HG03442 (cell line): Measurements from ENCODE around the gene NXNL2.
A peak's percentile ranks its signal among the peaks of the same experiment; 100 is the strongest.

Experiments used
- ATAC-seq: cut with Tn5 transposase; IDR thresholded peaks from one replicate; pipeline ENCODE4 v1.9.1; 2021; ENCODE audit warnings: mild to moderate bottlenecking, moderate library complexity; ENCODE audit not compliant: unreplicated experiment

Gene NXNL2

DNA sequence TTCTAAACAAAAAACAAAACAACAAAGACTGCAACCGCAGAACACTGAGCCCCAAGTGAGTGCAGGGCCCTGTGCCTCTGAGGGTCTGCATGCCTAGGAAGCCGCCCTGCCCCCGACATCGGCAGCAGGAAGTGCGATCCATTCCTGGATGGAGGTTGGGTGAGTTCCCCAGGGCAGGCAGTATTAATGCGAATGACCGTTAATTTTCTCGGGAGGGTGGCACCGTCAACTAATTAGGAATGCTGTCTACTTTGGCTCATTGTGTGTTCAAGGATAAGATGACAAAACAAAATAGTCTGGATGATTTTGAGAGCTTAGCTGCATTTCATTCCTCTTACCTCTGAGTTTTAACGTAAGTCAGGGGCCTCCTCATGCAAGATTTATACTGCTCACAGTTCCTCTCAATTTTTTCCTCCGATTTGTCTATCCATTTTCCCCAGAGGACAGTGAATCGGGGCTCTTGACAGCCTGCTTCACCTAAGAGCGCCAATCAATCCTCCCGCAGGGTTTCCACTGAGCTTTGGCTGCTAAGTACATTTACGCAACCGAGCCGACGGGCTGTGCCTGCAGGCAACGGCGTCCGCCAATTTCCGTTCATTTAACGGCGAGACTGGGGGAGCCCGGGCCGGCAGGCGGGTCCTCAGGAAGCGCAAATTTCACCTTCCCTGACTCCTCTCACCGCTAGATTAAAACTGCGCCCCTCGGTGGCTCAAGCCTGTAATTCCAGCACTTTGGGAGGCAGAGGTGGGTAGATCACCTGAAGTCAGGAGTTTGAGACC lies 2.9 kb upstream of the NXNL2 start:
- ATAC-seq, result no peak

DNA sequence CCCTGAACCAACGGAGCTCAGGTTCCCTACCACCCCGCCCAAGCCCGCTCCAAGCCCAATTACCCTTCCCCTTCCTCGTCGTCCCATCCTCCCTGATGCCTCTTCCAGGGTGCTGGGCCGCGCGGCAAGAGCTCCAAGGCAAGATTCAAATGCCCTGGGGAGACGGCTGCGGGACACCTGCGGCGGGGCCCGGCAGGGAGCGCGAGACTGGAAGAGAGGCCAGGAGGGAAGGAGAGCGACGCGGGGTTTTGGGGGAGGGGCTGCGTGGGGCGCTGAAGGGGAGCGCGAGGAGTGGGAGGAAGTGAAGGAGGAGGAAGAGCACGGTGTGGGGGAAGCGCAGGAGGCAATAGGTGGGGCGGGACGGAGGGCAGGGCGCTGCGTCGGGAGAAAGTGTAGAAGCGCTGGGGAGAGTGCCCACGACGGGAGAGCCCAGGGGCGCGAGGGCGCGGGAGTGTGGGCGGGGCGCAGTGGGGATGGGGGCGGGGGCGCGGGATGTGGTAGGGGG lies 975 bp upstream of the NXNL2 start:
- ATAC-seq, result no peak

DNA sequence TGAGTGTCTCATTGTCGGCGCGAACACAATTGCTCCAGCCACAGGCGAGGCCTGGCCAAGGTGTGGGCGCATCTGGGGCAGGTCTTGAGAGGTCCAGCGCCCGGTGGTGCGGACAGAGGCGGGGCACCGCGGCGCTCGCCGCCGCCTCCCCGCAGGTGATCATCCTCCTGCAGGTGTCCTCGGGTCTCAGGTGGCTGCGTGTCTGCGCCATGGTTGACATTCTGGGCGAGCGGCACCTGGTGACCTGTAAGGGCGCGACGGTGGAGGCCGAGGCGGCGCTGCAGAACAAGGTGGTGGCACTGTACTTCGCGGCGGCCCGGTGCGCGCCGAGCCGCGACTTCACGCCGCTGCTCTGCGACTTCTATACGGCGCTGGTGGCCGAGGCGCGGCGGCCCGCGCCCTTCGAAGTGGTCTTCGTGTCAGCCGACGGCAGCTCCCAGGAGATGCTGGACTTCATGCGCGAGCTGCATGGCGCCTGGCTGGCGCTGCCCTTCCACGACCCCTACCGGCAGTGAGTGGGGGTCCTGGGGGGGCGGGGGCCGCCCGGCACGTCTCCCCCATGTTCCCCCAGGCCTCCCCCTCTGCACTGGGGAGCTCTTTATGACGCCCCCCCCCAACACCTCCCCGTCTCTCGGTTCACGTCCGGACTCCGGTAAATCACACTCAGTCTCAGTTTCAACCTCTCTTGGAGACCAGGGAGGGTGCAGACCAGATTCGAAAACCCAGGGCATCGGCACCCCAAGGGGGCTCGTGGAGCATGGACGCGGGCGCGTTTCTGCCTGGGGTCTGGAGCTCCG lies 446 bp downstream of the NXNL2 start:
- ATAC-seq, result no peak

DNA sequence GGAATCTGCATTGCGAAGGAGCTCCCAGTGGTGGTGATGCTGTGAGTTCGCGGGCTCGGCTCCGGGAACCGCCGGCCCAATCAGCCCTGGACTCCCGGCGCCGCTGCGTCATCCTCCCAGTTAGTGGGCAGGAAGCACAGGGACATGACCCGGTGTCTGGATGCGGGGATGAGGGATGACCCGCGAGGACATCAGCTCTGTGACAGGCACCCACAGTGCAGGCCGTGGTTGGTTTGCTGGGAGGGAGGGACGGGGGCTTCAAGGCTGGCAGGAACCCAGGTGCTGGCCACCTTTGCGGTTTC lies 996 bp downstream of the NXNL2 start:
- no peak for ATAC-seq

DNA sequence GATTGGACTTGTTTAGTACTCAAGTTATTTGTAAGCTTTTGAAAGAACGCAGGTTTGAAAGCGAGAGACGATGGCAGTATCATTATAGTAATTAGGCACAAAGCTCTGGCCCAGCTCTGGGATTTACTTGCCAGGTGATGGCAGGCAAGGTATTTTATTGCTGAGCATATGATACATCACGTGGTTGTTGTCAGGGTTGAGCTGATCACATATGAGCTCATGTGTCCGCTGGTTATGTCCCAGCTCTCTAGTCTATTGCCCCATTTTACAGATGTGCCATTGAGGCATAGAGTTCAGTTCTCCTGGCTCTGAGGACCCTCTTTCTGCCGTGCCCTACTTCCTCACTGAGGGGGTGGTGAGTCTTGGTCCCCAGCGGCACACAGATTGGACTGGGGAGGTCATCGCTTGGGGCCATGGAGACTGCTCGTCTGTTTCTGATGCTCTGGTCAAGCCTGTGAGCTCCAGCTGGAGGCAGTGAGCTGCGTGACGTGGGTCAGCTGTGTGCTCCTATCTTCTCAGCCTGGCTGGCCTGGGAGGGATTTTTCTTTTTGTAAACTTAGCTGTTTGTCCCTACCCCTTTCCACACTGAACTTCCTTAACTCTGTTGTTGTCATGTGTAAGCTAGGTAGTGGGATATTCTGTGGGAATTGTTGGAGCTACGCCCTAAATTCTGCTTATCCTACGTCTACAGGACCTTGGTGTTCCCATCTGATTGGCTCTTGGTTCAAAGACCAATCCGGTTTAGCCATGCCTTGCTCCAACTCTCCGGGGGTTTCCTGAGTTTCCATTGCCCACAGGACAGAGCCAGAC lies 2.2 kb downstream of the NXNL2 start:
- no peak for ATAC-seq

DNA sequence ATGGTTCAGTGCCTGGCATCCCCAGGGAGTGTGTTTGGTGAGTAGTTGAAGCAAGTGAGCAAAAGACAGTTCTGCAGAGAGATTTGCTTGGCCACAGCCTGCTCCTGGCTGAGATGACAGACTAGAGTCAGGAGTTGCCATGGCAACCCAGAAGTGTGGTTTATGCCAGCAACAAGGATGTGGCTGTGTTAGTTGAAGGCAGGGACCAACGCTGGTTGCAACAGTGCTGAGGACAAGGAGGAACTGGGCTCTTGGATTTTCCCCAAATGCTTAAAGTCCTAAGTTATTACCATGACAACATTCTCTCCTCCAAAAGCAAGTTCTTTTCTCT lies 2.7 kb downstream of the NXNL2 start:
- ATAC-seq, result no peak

DNA sequence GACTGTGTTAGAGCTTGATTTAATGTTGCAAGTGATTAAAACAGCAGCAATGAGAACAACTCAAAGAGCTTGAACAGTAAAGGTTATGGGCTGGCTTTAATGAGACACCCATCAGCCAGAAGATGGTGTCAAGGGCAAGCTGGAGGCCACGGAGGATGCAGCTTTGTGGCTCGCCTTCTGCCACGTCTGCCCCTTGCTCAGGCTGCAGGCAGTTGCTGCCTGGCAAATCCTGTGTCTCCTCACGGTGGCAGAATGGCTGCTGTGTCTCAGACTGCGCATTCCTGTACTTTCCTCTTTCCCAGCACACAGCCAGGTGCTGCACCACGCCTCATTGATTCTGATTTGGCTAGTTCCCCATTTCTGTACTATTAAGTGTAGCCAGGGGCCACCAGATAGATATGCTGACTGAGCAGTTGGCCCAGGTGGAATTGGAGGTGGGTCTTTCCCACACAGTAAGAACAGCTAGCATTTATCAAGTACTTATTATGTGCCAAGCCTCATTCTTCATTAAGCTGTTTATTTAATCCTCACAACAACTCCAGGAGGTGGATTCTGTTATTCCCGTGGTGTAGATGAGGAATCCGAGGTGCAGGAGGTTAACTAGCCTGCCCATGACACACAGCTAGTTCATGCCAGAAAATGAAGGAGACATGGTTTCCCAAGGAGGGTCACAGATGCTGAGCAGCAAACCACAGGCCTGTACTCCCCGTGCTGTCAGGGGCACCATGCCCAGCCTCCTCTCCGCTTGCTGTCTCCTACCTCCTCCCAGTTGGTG lies 3.5 kb downstream of the NXNL2 start:
- ATAC-seq, result no peak

DNA sequence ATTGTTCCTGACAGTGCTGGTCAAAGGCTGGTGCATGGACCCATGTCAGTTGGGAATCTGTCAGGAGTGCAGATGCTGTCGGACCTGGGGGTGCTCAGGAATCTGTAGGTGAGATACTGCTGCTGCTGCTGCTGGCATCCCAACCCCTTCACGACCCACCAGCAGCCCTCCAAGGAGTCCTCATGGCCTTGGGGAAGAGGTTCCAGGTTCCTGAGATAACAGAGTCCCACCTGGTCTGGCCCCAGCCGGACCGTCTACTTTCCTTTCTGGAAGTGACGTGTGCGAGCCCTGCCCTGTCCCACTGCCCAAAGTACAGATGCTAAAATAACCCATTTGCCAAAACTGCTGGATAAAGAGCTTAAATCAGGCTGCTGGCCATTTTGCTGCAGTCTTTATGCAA lies 4.3 kb downstream of the NXNL2 start:
- ATAC-seq, result no peak

DNA sequence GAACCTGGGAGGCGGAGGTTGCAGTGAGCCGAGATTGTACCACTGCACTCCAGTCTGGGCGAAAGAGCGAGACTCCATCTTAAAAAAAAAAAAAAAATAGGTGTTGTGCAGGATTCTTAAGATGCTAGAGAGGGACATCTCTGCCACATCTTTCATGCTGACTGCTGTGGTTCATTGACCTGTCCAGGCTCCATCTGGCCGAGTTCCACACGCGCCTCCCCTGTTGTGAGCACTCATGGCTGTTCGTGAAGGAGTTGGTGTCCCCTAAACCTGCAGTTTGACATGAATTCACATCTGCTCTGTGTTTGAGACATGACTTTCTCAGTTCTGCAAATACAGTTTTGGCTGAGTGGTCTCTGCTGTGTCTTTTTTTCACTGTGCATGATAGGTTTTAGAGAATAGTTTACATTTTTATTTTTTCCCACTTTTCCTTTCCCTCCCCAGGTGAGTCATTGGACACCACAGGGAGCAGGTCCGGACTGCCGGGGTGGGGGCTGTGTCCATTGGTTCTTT lies 5.3 kb downstream of the NXNL2 start:
- ATAC-seq, result no peak

DNA sequence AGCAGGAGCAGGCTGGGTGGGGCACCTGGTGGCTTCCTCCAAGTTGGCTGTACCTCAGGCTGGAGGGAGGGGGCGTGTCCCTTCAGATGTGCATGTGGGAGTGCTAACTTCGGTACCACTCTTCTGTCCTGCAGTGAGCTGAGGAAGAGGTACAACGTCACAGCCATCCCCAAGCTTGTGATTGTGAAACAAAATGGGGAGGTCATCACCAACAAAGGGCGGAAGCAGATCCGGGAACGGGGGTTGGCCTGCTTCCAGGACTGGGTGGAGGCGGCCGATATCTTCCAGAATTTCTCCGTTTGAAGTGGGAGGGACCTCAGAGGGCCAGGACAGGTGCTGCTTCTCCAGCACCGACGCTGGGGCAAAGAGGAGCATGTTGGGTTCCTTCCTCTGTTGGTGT lies 9.3 kb downstream of the NXNL2 start:
- no peak for ATAC-seq

DNA sequence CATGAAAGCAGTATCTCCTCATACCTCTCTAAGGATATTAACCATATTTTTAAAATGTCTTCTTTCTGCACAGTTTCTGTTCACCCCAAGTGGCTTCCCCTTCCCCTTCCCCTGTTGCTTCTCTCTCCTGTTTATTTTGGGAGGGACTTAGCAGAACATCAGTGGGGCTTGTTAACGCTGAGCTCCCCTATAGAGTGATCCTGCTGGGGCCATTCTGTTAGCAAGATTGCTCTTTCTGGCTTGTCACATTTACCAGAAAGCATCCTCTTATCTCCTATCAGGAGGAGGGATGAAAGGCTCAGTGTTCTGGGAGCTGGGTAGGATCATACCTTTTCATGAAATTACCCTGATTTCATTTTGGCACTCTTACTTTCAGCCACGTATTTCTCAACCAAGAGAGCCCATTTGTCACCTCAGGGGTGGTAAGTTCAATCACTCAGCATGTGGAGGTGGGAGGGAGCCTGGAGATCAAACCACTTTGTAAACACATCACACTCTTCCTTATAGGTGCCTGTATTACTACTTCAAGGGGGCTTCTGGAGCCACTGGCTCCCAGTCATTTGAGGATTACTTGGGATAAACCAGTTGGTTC lies 16.7 kb downstream of the NXNL2 start:
- ATAC-seq, result no peak

DNA sequence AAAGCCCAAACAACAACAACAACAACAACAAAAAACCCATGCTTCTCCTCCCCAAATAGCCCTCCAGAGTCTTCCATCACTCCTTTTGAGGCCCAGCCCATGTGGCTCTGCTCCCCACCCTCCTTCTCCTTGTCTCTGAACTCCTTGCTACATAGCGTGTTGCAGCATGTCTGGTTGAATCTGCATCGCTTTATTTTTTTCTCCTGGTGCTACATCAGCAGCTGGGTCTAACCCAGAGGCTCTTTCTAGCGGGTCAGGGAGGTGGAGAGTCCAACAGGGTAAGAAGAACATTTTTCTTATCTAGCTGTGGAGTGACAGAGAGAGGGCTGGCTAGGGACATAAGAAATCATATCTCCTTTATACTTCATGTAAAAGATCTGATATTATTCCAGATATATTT lies 18.4 kb downstream of the NXNL2 start:
- no peak for ATAC-seq

DNA sequence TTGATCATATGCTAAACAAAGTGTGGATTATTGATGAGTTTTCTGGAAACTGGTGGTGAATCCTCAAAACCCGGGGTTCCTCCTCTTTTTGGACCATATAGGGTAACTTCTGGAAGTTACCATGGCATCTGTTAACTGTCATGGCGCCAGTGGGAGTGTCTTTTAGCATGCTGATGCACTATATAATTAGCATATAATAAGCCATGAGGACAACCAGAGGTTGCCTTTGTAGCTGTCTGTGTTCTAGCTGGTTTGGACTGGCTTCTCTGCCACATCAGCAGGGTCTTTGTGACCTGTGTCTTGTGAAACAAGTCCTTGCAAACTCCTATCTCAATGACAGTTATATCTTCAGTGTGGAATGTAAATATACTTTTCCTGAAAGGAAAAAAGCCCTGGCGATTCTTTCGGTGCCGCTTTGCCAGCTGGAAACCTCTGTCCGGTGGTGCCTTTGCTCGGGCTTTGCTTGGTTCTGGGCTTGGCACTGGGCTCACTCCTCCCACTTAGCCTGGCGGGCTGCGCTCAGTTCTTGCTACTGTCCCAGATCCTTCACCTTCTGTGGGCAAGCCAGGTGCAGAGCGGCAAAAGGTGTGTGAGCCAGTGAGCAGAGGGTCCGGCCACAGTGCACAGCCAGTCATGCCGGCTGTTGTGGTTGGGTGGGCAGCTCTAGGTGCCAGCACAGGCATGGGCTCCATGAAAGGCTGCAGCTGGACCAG lies 20.4 kb downstream of the NXNL2 start:
- no peak for ATAC-seq

DNA sequence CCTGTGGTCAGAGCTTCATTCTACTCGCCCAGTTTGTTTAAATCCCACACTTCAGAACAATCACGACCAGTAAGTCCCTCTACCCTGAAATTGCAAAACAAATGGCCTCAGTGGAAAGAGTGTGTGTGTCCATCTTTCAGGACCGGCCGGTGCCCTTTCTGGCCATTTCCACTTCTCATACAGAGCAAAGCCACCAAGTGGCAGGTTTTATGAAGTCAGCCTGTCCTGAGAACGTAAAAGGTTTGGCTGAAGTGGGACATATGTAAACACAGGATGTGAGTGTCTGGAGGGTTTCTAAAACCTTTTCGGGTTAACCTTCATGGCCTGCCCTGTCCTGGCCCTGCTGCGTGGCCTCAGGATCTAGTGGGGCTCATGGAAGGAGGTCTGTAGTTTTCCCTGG lies 24.7 kb downstream of the NXNL2 start:
- no peak for ATAC-seq

DNA sequence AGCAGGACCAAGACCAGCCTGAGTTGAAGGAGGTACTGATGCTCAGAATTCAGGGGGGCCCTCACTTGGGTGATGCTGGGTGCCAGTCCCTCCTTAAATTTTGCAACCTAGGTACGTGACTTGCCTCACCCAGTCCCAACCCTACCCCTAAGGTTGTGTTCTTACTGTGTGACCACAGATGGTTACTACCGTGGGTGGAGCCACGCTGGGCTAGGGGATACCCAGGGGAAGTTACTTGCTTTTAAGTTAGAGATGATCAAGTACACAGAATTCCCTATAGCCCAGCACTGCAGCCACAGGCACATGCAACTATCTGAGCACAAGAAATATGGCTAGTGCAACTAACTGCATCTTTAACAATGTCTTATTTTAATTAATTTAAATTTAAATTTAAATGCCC lies 32.9 kb downstream of the NXNL2 start:
- ATAC-seq, result peak; percentile 84

DNA sequence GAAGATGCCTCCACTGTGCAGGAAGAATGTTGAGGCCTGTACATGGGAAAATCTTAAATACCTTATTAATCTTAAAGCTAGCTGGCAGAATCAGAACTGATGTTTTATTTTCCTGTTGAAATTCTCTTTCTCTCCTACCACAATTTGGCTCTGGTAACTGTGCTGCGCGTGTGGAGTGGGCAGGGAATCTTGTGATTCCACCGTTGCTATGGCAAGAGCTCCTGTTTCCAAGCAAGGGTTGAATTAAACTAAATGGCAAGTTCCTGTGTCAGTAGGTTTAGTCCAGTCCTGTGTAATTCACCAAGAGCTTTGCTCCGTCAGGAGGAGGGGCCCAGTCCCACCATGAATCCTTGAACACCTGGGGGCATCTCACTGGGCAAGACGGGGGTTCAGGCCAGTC lies 36.4 kb downstream of the NXNL2 start:
- ATAC-seq, result no peak

DNA sequence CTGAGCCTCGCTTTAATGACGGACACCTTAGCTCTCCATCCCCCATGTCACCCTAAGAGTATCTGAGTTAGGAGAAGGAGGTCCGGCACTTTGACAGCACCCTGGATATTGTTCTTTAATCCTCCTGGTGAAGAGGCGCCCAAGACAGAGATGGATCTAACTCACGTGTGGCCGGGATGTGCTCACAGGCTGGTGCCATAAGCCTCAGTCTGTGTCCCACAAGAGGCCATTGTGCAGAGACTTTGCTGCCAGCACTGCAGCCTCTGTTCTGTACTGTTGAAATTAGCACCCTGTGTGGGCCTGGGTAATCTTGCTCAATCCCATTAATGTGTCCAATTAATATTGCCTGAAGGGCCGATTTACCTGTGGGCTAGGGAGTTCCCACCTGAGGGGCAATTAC lies 37.7 kb downstream of the NXNL2 start:
- ATAC-seq, result no peak

DNA sequence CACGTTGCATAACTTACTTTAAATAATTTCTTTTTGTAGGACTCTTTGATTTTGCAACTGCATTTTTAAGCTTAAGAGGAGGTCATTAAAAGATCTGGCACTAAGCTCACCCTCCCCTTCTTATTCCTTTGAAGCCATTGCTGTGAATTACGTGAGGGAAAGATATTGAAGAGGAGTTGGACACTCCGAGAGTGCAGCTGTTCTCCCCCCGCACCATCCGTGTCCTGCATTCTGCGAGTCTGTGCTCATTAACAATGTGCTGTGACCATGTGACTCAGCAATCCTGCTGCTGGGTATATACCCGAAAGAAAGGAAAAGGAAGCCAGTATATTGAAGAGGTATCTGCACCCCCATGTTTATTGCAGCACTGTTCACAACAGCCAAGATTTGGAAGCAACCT lies 40.0 kb downstream of the NXNL2 start:
- ATAC-seq, result no peak

DNA sequence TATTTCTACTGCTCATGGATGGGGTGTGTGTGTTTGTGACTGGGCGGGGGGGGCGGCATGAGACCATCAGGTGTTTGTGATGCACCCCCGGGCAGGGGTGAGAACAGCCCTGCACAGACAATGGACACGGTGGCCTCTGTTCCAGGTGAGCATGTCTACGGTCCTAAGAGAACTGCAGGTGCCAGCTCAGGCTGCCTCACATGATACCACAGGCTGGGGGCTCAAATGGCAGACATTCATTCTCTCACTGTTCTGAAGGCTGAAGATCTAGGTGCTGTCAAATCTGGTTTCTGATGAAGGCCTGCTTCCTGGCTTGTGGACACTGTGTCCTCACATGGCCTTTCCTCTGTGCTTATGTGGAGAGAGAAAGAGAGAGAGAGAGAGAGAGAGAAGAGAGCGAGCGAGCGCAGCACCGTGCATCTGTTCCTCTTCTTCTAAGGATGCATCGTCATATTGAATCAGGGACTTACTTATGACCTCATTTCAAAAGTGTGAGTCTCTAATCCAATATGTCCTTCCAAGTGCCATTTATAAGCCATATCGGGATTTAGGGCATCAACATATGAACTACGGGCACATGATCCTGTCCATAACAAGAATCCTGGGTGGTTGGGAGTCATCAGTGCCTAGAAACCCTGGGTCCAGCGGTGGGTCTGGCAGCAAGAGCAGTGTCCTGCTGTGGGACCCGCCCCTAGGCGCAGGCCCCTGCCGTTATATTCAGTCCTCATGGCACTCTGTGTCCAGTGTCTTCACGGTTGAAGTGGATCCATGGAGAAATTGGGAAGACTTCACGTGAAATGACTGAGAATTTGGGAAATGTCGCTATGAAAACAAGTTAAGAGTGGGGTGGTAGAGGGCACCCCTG lies 42.5 kb downstream of the NXNL2 start:
- ATAC-seq, result no peak
